ENCODE results near the gene ST14. TPM values are rescaled to one million over a fixed set of nuclear protein-coding genes. Genes with fewer than 3 reads are reported as not detected.

Gene ST14
- total RNA-seq, 4 donors from 2014 or later = 335 to 641 (median 446) TPM

- H3K27me3 ChIP-seq = peaks cover 15% of the 10 kb centered on the region
- peak overlapping the region; percentile 84 to 96 (median 93) for H3K27ac ChIP-seq
- peaks cover 5 to 83% (median 70%) of the 10 kb centered on the region in 4 donors for H3K4me1 ChIP-seq
- H3K36me3 ChIP-seq = no peaks in the 10 kb centered on the region
- intact Hi-C loops (cut with DNase I; ENCODE audit: low total_unique reads) = no loop called here
- H3K9me3 ChIP-seq = no peaks in the 10 kb centered on the region
- DNase-seq = peak; percentile 63
- peak overlapping the region in 1 of 4 donors; percentile 9 for H3K4me3 ChIP-seq
- TF ChIP-seq POLR2A (IDR thresholded peaks at IDR 0.05) (no peak), POLR2AphosphoS5 (IDR thresholded peaks at IDR 0.05) (peak in 1 of 3 donors; percentile 43), EP300 (IDR thresholded peaks at IDR 0.05; ENCODE audit: low read depth) (no peak), CTCF (IDR thresholded peaks at IDR 0.05) (peak in 2 of 5 experiments; percentile 17 to 41)
- WGBS, 2 donors (ENCODE audit: low coverage in 1 of 2) = 25 to 31% methylated on average over 4 to 13 of the region's 13 CpGs
- in situ Hi-C loops (cut with MboI; ENCODE audit: low pct_ligation_motif_present in 1 of 4, low pct_unique_long_range_greater_than_20kb in 1 of 4, low sequenced_read_pairs in 3 of 4) = no loop called here
Observed at GRCh38 chr11:130163346-130164220, 4.0 kb downstream of the ST14 start.

GRCh38 chr11:130164221-130164570 is 4.6 kb downstream of the ST14 start:
- no peak for DNase-seq
- H3K27ac ChIP-seq = peak overlapping the region; percentile 84 to 96 (median 93)
- H3K27me3 ChIP-seq = peaks cover 11% of the 10 kb centered on the region
- H3K36me3 ChIP-seq = no peaks in the 10 kb centered on the region
- peak overlapping the region in 1 of 4 donors; percentile 9 for H3K4me3 ChIP-seq
- H3K4me1 ChIP-seq = peaks cover 5 to 82% (median 70%) of the 10 kb centered on the region in 4 donors
- in situ Hi-C loops (cut with MboI; ENCODE audit: low pct_ligation_motif_present in 1 of 4, low pct_unique_long_range_greater_than_20kb in 1 of 4, low sequenced_read_pairs in 3 of 4) (no loop called here), intact Hi-C loops (cut with DNase I; ENCODE audit: low total_unique reads) (no loop called here)
- WGBS, 2 donors (ENCODE audit: low coverage in 1 of 2) = 51 to 55% methylated on average over 2 of the region's 2 CpGs
- no peaks in the 10 kb centered on the region for H3K9me3 ChIP-seq
- no peak for TF ChIP-seq EP300 (IDR thresholded peaks at IDR 0.05; ENCODE audit: low read depth)
- TF ChIP-seq CTCF (IDR thresholded peaks at IDR 0.05) = no peak
- no peak for TF ChIP-seq POLR2A (IDR thresholded peaks at IDR 0.05)
- TF ChIP-seq POLR2AphosphoS5 (IDR thresholded peaks at IDR 0.05) = no peak

GRCh38 chr11:130165601-130166456 is 6.2 kb downstream of the ST14 start:
- intact Hi-C loops (cut with DNase I; ENCODE audit: low total_unique reads) = no loop called here
- Histone ChIP-seq H3K27me3 (no peaks in the 10 kb centered on the region), H3K9me3 (no peaks in the 10 kb centered on the region), H3K4me1 (peaks cover 16 to 91% (median 81%) of the 10 kb centered on the region in 4 donors), H3K36me3 (no peaks in the 10 kb centered on the region), H3K4me3 (no peak overlapping the region), H3K27ac (peak overlapping the region; percentile 84 to 96 (median 93))
- TF ChIP-seq CTCF (IDR thresholded peaks at IDR 0.05) (no peak), POLR2AphosphoS5 (IDR thresholded peaks at IDR 0.05) (peak in 1 of 3 donors; percentile 70)
- DNase-seq = peak; percentile 56
- 51 to 53% methylated on average over 4 to 9 of the region's 9 CpGs for WGBS, 2 donors (ENCODE audit: low coverage in 1 of 2)
- in situ Hi-C loops (cut with MboI; ENCODE audit: low pct_ligation_motif_present in 1 of 4, low pct_unique_long_range_greater_than_20kb in 1 of 4, low sequenced_read_pairs in 3 of 4) = no loop called here

- no peaks in the 10 kb centered on the region for H3K9me3 ChIP-seq
- no peaks in the 10 kb centered on the region for H3K27me3 ChIP-seq
- H3K4me3 ChIP-seq = no peak overlapping the region
- peaks cover 19 to 96% (median 87%) of the 10 kb centered on the region in 4 donors for H3K4me1 ChIP-seq
- in situ Hi-C loops (cut with MboI; ENCODE audit: low pct_ligation_motif_present in 1 of 4, low pct_unique_long_range_greater_than_20kb in 1 of 4, low sequenced_read_pairs in 3 of 4) = no loop called here
- 32% methylated on average over 4 of the region's 4 CpGs; no CpG with 5 or more reads in 1 of the 2 donors for WGBS, 2 donors (ENCODE audit: low coverage in 1 of 2)
- no peaks in the 10 kb centered on the region for H3K36me3 ChIP-seq
- H3K27ac ChIP-seq = peak overlapping the region; percentile 84 to 96 (median 93)
- DNase-seq = peak; percentile 78
- TF ChIP-seq POLR2A (IDR thresholded peaks at IDR 0.05) (peak; percentile 63), CTCF (IDR thresholded peaks at IDR 0.05) (no peak), POLR2AphosphoS5 (IDR thresholded peaks at IDR 0.05) (peak in 2 of 3 donors; percentile 77 to 82), EP300 (IDR thresholded peaks at IDR 0.05; ENCODE audit: low read depth) (no peak)
- intact Hi-C loops (cut with DNase I; ENCODE audit: low total_unique reads) = no loop called here
Observed at GRCh38 chr11:130166457-130166784, 6.8 kb downstream of the ST14 start.
